ENCODE results near the gene BBIP1.

The BBIP1 gene

GRCh38 chr10:110910138-110910537 is 8.8 kb downstream of the BBIP1 start:
- Histone ChIP-seq H3K4me3 (ENCODE audit: low read depth, low read length) (no peak overlapping the region), H3K4me1 (no peaks in the 10 kb centered on the region), H3K27me3 (no peaks in the 10 kb centered on the region), H3K9me3 (no peaks in the 10 kb centered on the region), H3K36me3 (no peaks in the 10 kb centered on the region)
- no peak for TF ChIP-seq CTCF (IDR thresholded peaks at IDR 0.05; ENCODE audit: low read depth, low read length)
- no peak for DNase-seq

- H3K4me3 ChIP-seq (ENCODE audit: low read depth, low read length) = no peak overlapping the region
- no peaks in the 10 kb centered on the region for H3K27me3 ChIP-seq
- no peaks in the 10 kb centered on the region for H3K9me3 ChIP-seq
- H3K36me3 ChIP-seq = no peaks in the 10 kb centered on the region; the same call in none of the 2 replicates
- DNase-seq = no peak
- TF ChIP-seq CTCF (IDR thresholded peaks at IDR 0.05; ENCODE audit: low read depth, low read length) = no peak
- H3K4me1 ChIP-seq = peaks cover 6% of the 10 kb centered on the region; the same call in 1 of the 2 replicates
Observed at GRCh38 chr10:110903280-110904278, 15.4 kb downstream of the BBIP1 start.

- H3K4me1 ChIP-seq = peaks cover 6% of the 10 kb centered on the region; the same call in 1 of the 2 replicates
- no peak for DNase-seq
- H3K4me3 ChIP-seq (ENCODE audit: low read depth, low read length) = no peak overlapping the region
- H3K9me3 ChIP-seq = no peaks in the 10 kb centered on the region
- peaks cover 2% of the 10 kb centered on the region for H3K36me3 ChIP-seq
- H3K27me3 ChIP-seq = no peaks in the 10 kb centered on the region
- TF ChIP-seq CTCF (IDR thresholded peaks at IDR 0.05; ENCODE audit: low read depth, low read length) = no peak
Observed at GRCh38 chr10:110901954-110902819, 16.8 kb downstream of the BBIP1 start.

GRCh38 chr10:110900983-110901382 is 18.0 kb downstream of the BBIP1 start:
- TF ChIP-seq CTCF (IDR thresholded peaks at IDR 0.05; ENCODE audit: low read depth, low read length) = no peak
- Histone ChIP-seq H3K36me3 (peaks cover 9% of the 10 kb centered on the region), H3K4me1 (peaks cover 6% of the 10 kb centered on the region; the same call in 1 of the 2 replicates), H3K4me3 (ENCODE audit: low read depth, low read length) (no peak overlapping the region), H3K27me3 (no peaks in the 10 kb centered on the region), H3K9me3 (no peaks in the 10 kb centered on the region)
- DNase-seq = no peak

- no peaks in the 10 kb centered on the region for H3K9me3 ChIP-seq
- H3K4me3 ChIP-seq (ENCODE audit: low read depth, low read length) = no peak overlapping the region
- no peaks in the 10 kb centered on the region for H3K27me3 ChIP-seq
- H3K36me3 ChIP-seq = peaks cover 18% of the 10 kb centered on the region
- H3K4me1 ChIP-seq = peaks cover 6% of the 10 kb centered on the region; the same call in 1 of the 2 replicates
- TF ChIP-seq CTCF (IDR thresholded peaks at IDR 0.05; ENCODE audit: low read depth, low read length) = no peak
- no peak for DNase-seq
Observed at GRCh38 chr10:110898391-110898790, 20.6 kb downstream of the BBIP1 start.

All from BE2C (cell line).